A549 (cell line): ENCODE results near the gene DDX39B. TPM values are rescaled to one million over a fixed set of nuclear protein-coding genes. Genes with fewer than 3 reads are reported as not detected.

Experiments
- ATAC-seq, 2 experiments: fragments of 200-7000 bp in 1 of 2; fragments of >200 bp in 1 of 2; cut with Nextera tagmentation in 1 of 2; cut with Tn5 transposase in 1 of 2; 3 replicates each; pipeline versions ENCODE4 v1.8.0 to v1.9.1; 2018 to 2020; ENCODE audit warnings: mild to moderate bottlenecking in 1 of 2, moderate library complexity in 1 of 2
- CTCF ChIA-PET: fragments of 300-600 bp; sonication (Branson Sonifier 250); formaldehyde crosslinking; extraction: SDS; loops from one replicate; lab custom pipeline; 2021; ENCODE audit warnings: antibody characterized with exemption, inconsistent platforms; lab: Yijun Ruan, JAX
- POLR2A ChIA-PET: fragments of 350-600 bp; formaldehyde crosslinking; extraction: SDS; loops from one replicate; lab custom pipeline; 2021; ENCODE audit warnings: antibody characterized with exemption, inconsistent platforms; lab: Yijun Ruan, JAX
- DNase-seq, 2 experiments: peaks; one replicate each; pipeline versions ENCODE4 v3.0.0 to v3.0.0-alpha.2; 2011 to 2016; ENCODE audit warnings: low read depth in 1 of 2, low spot score in 1 of 2
- FAIRE-seq: peaks from 2 replicates; lab custom pipeline; 2011; peaks lifted over from hg19 to GRCh38; lab: Jason Lieb, UNC
- H3K27ac ChIP-seq, 2 experiments: fragments of >200 bp; sonication (Bioruptor Twin); formaldehyde crosslinking; 3 replicates each; pipeline ENCODE4 v1.5.1; 2016 to 2017
- H3K4me1 ChIP-seq: fragments of >200 bp; sonication (Bioruptor Twin); formaldehyde crosslinking; 3 replicates; pipeline ENCODE4 v1.6.1; 2016
- H3K4me2 ChIP-seq: fragments of >200 bp; sonication (Bioruptor Twin); formaldehyde crosslinking; 3 replicates; pipeline ENCODE4 v1.6.1; 2016
- H3K4me3 ChIP-seq: fragments of >200 bp; sonication (Bioruptor Twin); formaldehyde crosslinking; 3 replicates; pipeline ENCODE4 v1.5.1; 2016
- H3K9me3 ChIP-seq: fragments of >200 bp; sonication (Bioruptor Twin); formaldehyde crosslinking; 3 replicates; pipeline ENCODE4 v1.6.1; 2016
- CBX2 ChIP-seq: fragments of 200-600 bp; sonication (generic); IDR thresholded peaks from 2 replicates; pipeline ENCODE4 v1.6.1; 2016; ENCODE audit warnings: low read depth, mild to moderate bottlenecking, borderline replicate concordance
- CHD2 ChIP-seq: fragments of 150-350 bp; IDR thresholded peaks from 2 replicates; pipeline ENCODE4 v1.6.1; 2014; ENCODE audit warnings: low read length; ENCODE audit not compliant: partially characterized antibody
- CTCF ChIP-seq: fragments of >200 bp; sonication (Bioruptor Twin); formaldehyde crosslinking; IDR thresholded peaks from 3 replicates; pipeline ENCODE4 v1.5.1; 2016
- EHMT2 ChIP-seq: fragments of 200-600 bp; sonication (generic); IDR thresholded peaks from 2 replicates; pipeline ENCODE4 v1.6.1; 2016; ENCODE audit warnings: antibody characterized with exemption, low read depth, mild to moderate bottlenecking, moderate library complexity
- EP300 ChIP-seq, 2 experiments: fragments of >200 bp; sonication (Bioruptor Twin); formaldehyde crosslinking; IDR thresholded peaks; 2 replicates in 1 of 2; 3 replicates in 1 of 2; pipeline ENCODE4 v1.6.1; 2016 to 2017
- ESRRA ChIP-seq: fragments of 150-350 bp; IDR thresholded peaks from 2 replicates; pipeline ENCODE4 v1.6.1; 2014; ENCODE audit warnings: mild to moderate bottlenecking, low read length, borderline replicate concordance
- FOSB ChIP-seq: fragments of 250-450 bp; sonication (Bioruptor Pico); IDR thresholded peaks from 2 replicates; pipeline ENCODE4 v1.5.0; 2020; ENCODE audit warnings: mild to moderate bottlenecking, moderate library complexity
- FOSL2 ChIP-seq, 2 experiments: fragments of 450-650 bp in 1 of 2; fragments of >200 bp in 1 of 2; sonication (Bioruptor Twin) in 1 of 2; formaldehyde crosslinking; IDR thresholded peaks; 2 replicates each; pipeline versions ENCODE4 v1.5.0 to v1.6.1; 2016 to 2020; ENCODE audit warnings: mild to moderate bottlenecking in 1 of 2, moderate library complexity in 1 of 2
- GATA3 ChIP-seq: IDR thresholded peaks from 2 replicates; pipeline ENCODE4 v1.6.1; 2012; ENCODE audit warnings: borderline replicate concordance
- HMGXB4 ChIP-seq: fragments of 250-450 bp; sonication (Bioruptor Pico); IDR thresholded peaks from 2 replicates; pipeline ENCODE4 v1.5.0; 2021; ENCODE audit warnings: mild to moderate bottlenecking, moderate library complexity, borderline replicate concordance
- HOXB13 ChIP-seq: fragments of 250-450 bp; sonication (Bioruptor Pico); IDR thresholded peaks from 2 replicates; pipeline ENCODE4 v1.5.0; 2020; ENCODE audit warnings: low read depth, mild to moderate bottlenecking, moderate library complexity
- HOXB5 ChIP-seq: fragments of 250-450 bp; sonication (Bioruptor Pico); IDR thresholded peaks from 2 replicates; pipeline ENCODE4 v1.5.0; 2020; ENCODE audit warnings: mild to moderate bottlenecking, moderate library complexity
- KDM1A ChIP-seq: fragments of 200-600 bp; sonication (generic); IDR thresholded peaks from 2 replicates; pipeline ENCODE4 v1.6.1; 2016; ENCODE audit warnings: low read depth, mild to moderate bottlenecking
- MAX ChIP-seq: IDR thresholded peaks from 2 replicates; pipeline ENCODE4 v1.6.1; 2012
- MAZ ChIP-seq: fragments of 150-350 bp; IDR thresholded peaks from 2 replicates; pipeline ENCODE4 v1.6.1; 2014; ENCODE audit warnings: antibody characterized with exemption, low read depth, low read length, borderline replicate concordance
- NR3C1 ChIP-seq: fragments of >200 bp; sonication (Bioruptor Twin); formaldehyde crosslinking; IDR thresholded peaks from 3 replicates; pipeline ENCODE4 v1.6.1; 2017
- POLR2A ChIP-seq: IDR thresholded peaks from 2 replicates; pipeline ENCODE4 v1.6.1; 2012; ENCODE audit warnings: mild to moderate bottlenecking, low read length
- RCOR1 ChIP-seq: fragments of 150-350 bp; IDR thresholded peaks from 2 replicates; pipeline ENCODE4 v1.6.1; 2014; ENCODE audit warnings: antibody characterized with exemption, low read length, low read depth
- SMC3 ChIP-seq: fragments of >200 bp; sonication (Bioruptor Twin); formaldehyde crosslinking; IDR thresholded peaks from 3 replicates; pipeline ENCODE4 v1.6.1; 2018; ENCODE audit warnings: inconsistent platforms
- SREBF2 ChIP-seq: fragments of 450-650 bp; IDR thresholded peaks from 2 replicates; pipeline ENCODE4 v1.6.1; 2014; ENCODE audit warnings: mild to moderate bottlenecking, moderate library complexity
- TFCP2L1 ChIP-seq: fragments of 250-450 bp; sonication (Bioruptor Pico); IDR thresholded peaks from 2 replicates; pipeline ENCODE4 v1.5.0; 2021; ENCODE audit warnings: mild to moderate bottlenecking
- USF2 ChIP-seq: fragments of 450-650 bp; IDR thresholded peaks from 2 replicates; pipeline ENCODE4 v1.6.1; 2014; ENCODE audit warnings: antibody characterized with exemption
- ZSCAN20 ChIP-seq: fragments of 250-450 bp; sonication (Bioruptor Pico); IDR thresholded peaks from 2 replicates; pipeline ENCODE4 v1.8.0; 2022; ENCODE audit warnings: mild to moderate bottlenecking, moderate library complexity
- WGBS: methylation state at CpG from one replicate; pipeline ENCODE4 v1.1.6; 2017; ENCODE audit errors: missing lambda C conversion rate; 5-methylcytosine and 5-hydroxymethylcytosine counted together
- polyA plus RNA-seq, 4 experiments: library from polyadenylated mRNA; depleted of rRNA in 3 of 4; stranded (reverse); fragments of >200 nt; fragmentation: RNase III in 1 of 4; extraction: RNeasy Plus Mini Kit Qiagen cat#74134 plus additional on column Dnase treatment in 1 of 4; gene quantifications; 2 replicates in 3 of 4; 3 replicates in 1 of 4; pipeline ENCODE4 v1.2.3, GENCODE V29; 2011 to 2017

DDX39B gene
- polyA plus RNA-seq, 2 of the 4 experiments (the other 2 are of a cell fraction): 267 to 441 TPM

- H3K4me3 ChIP-seq: no peak overlapping the region
- POLR2A ChIA-PET: no interaction called here
- CTCF ChIA-PET: interaction anchor here (1.5 to 18.3 kb wide), 3 partner anchors 6 to 42 kb away, joined by 4 to 338 read pairs (median 338); partner anchors contain the start of genes ATP6V1G2, LST1, LTB and NCR3
- no peak overlapping the region for H3K4me2 ChIP-seq
- FAIRE-seq (no peak), DNase-seq (no peak), ATAC-seq (no peak)
- WGBS: 71% methylated on average over 8 of the region's 12 CpGs
- no peak for TF ChIP-seq KDM1A
- no peak for TF ChIP-seq USF2
- TF ChIP-seq HMGXB4: no peak
- TF ChIP-seq CBX2: no peak
- no peak for TF ChIP-seq HOXB5 (CRISPR knock-in tag)
- no peak for TF ChIP-seq MAX
- H3K4me1 ChIP-seq: no peaks in the 10 kb centered on the region
- H3K27ac ChIP-seq: no peak overlapping the region
- no peaks in the 10 kb centered on the region for H3K9me3 ChIP-seq
Observed at GRCh38 chr6:31587791-31588777, 46.3 kb upstream of the DDX39B start.

- no peak overlapping the region for H3K27ac ChIP-seq
- no peak overlapping the region for H3K4me2 ChIP-seq
- no peak for FAIRE-seq
- TF ChIP-seq RCOR1 (no peak), KDM1A (no peak), CHD2 (no peak), GATA3 (no peak), HOXB13 (CRISPR knock-in tag) (no peak), SMC3 (no peak)
- CTCF ChIA-PET: interaction anchor here (0.5 to 18.3 kb wide), 6 partner anchors 5 to 105 kb away, joined by 3 to 338 read pairs (median 6); partner anchors contain the start of genes ATP6V1G2, LST1, LTB and NCR3
- no peak overlapping the region for H3K4me3 ChIP-seq
- peaks cover 3% of the 10 kb centered on the region; the same call in 1 of the 3 replicates for H3K4me1 ChIP-seq
- POLR2A ChIA-PET: no interaction called here
- ATAC-seq: no peak
- 66% methylated on average over 8 of the region's 9 CpGs for whole genome bisulfite sequencing
- DNase-seq: no peak
- no peaks in the 10 kb centered on the region for H3K9me3 ChIP-seq
Observed at GRCh38 chr6:31586599-31587281, 44.9 kb upstream of the DDX39B start.

GRCh38 chr6:31586008-31586407 is 44.2 kb upstream of the DDX39B start, which contains the start of gene LST1:
Gene LST1 (plus strand): TSS chr6:31586277. CDS start chr6:31587300, 1,023 bp downstream.
- Histone ChIP-seq H3K27ac (no peak within 1 kb of the TSS), H3K4me3 (no peak within 1 kb of the TSS), H3K9me3 (no peaks in the 10 kb centered on the region)
- ATAC-seq (no peak), DNase-seq (no peak)
- POLR2A ChIA-PET: no interaction called here
- TF ChIP-seq EHMT2 (no peak), CHD2 (no peak), ZSCAN20 (CRISPR knock-in tag) (no peak), SREBF2 (no peak), EP300 (IDR thresholded peaks at IDR 0.05) (no peak), MAX (no peak), ESRRA (no peak), MAZ (no peak), POLR2A (no peak), TFCP2L1 (CRISPR knock-in tag) (no peak), HMGXB4 (no peak), CTCF (no peak), NR3C1 (no peak), FOSB (no peak), FOSL2 (IDR thresholded peaks at IDR 0.05) (no peak), FOSL2 (CRISPR knock-in tag; IDR thresholded peaks at IDR 0.05) (no peak), KDM1A (no peak)
- TF ChIP-seq, all 56 proteins: peak for 0
- no peak for FAIRE-seq
- CTCF ChIA-PET: interaction anchor here (0.7 to 18.3 kb wide), 6 partner anchors 8 to 93 kb away, joined by 3 to 338 read pairs (median 6); partner anchors contain the start of genes ATP6V1G2, NCR3 and NFKBIL1
- Histone ChIP-seq H3K4me2 (no peak within 1 kb of the TSS), H3K4me1 (peaks cover 6% of the 10 kb centered on the region; the same call in 1 of the 3 replicates)
- WGBS: 69% methylated on average over 1 of the region's 1 CpG
